Measurements from ENCODE around the gene CRYZL1.
"Not testable (repeated sequence)": the region's sequence is repeated elsewhere in the genome, so short reads cannot be mapped to it uniquely, and the experiment has no call there.

Gene CRYZL1

DNA sequence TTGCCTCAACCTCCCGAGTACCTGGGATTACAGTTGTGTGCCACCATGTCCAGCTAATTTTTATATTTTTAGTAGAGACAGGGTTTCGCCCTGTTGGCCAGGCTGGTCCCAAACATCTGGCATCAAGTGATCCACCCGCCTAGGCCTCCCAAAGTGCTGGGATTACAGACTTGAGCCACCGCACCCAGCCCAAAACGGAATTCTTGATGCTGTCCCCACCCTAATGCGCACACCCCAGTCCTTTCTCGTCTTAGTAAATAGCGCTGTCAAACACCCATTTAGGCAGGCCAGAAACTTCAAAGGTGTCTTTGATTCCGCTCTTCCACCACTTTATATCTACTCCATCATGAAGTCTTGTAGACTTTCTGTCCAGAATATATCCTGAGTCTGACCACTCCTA, 35.9 kb upstream of the CRYZL1 start:
- H3K9me3 ChIP-seq: no peaks in the 10 kb centered on the region
- no peak overlapping the region for H3K27ac ChIP-seq
- TF ChIP-seq, protein P1, sequence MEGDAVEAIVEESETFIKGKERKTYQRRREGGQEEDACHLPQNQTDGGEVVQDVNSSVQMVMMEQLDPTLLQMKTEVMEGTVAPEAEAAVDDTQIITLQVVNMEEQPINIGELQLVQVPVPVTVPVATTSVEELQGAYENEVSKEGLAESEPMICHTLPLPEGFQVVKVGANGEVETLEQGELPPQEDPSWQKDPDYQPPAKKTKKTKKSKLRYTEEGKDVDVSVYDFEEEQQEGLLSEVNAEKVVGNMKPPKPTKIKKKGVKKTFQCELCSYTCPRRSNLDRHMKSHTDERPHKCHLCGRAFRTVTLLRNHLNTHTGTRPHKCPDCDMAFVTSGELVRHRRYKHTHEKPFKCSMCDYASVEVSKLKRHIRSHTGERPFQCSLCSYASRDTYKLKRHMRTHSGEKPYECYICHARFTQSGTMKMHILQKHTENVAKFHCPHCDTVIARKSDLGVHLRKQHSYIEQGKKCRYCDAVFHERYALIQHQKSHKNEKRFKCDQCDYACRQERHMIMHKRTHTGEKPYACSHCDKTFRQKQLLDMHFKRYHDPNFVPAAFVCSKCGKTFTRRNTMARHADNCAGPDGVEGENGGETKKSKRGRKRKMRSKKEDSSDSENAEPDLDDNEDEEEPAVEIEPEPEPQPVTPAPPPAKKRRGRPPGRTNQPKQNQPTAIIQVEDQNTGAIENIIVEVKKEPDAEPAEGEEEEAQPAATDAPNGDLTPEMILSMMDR (IDR thresholded peaks at IDR 0.05): no peak
- H3K4me3 ChIP-seq (ENCODE audit: low read depth in 1 of 2, low read length in 1 of 2): no peak overlapping the region
- no peaks in the 10 kb centered on the region for H3K36me3 ChIP-seq
- H3K4me1 ChIP-seq (ENCODE audit: control insufficient read depth in 1 of 2, insufficient read depth in 1 of 2, low read depth in 1 of 2, low read length in 1 of 2): no peaks in the 10 kb centered on the region
- no peaks in the 10 kb centered on the region for H3K27me3 ChIP-seq

DNA sequence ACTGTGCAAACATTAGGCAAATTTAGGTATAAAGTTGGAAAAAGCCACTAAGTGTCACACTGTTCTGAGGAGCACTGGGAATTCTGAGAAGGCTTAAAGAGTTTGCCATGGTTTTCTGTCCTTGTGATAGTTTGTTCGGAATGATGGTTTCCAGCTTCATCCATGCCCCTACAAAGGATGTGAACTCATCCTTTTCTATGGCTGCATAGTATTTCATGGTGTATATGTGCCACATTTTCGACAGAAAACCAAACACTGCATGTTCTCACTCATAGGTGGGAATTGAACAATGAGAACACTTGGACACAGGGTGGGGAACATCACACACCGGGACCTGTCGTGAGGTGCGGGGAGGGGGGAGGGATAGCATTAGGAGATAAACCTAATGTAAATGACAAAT, 35.1 kb upstream of the CRYZL1 start:
- H3K9me3 ChIP-seq: not testable (repeated sequence)

DNA sequence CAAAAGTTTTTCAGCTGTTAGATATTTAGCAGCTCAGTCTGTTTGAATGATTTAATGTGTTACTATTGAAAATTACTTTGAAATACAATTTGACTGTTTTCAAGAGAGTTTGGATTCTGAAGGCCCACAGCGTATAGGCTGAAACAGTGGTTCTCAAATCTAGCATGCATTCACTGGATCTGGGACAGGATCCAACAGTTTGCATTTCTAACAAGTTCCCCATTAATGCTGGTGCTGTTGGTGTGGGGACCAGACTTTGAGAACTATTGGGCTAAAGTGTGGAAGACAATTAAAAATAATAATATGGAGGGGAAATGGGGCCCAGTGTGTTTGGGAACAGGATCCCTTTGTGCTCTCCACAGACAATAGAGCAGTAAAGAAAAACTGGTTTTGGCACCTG, 32.7 kb upstream of the CRYZL1 start:
- Histone ChIP-seq H3K9me3 (no peaks in the 10 kb centered on the region), H3K4me1 (ENCODE audit: control insufficient read depth in 1 of 2, insufficient read depth in 1 of 2, low read depth in 1 of 2, low read length in 1 of 2) (no peaks in the 10 kb centered on the region), H3K4me3 (ENCODE audit: low read depth in 1 of 2, low read length in 1 of 2) (no peak overlapping the region), H3K36me3 (no peaks in the 10 kb centered on the region), H3K27me3 (no peaks in the 10 kb centered on the region), H3K27ac (no peak overlapping the region)
- TF ChIP-seq, protein P1 (IDR thresholded peaks at IDR 0.05): no peak

More for the DNA sequence above, 35.1 kb upstream of the CRYZL1 start:
- not testable (repeated sequence) for H3K27ac ChIP-seq; H3K36me3 ChIP-seq; H3K4me3 ChIP-seq (ENCODE audit: low read depth in 1 of 2, low read length in 1 of 2); H3K27me3 ChIP-seq; H3K4me1 ChIP-seq (ENCODE audit: control insufficient read depth in 1 of 2, insufficient read depth in 1 of 2, low read depth in 1 of 2, low read length in 1 of 2)

DNA sequence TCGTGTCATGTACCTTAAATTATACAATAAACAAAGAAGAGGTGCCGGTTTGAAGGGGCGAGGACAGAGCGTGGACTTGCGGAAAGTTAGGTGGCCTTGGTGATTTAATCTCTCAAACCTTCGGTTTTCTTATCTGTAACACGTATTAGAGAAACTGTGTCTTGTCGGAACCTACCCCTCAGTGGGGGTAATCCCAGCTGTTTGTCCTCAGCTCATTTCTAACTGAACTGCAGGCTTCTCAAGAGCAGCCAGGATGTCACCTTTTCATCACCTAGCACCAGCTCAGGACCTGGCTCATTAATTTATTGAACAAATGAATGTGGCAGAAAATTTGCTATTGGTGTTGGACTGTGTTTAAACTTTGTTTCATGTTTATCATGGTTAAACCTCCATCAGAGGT, 31.9 kb upstream of the CRYZL1 start:
- no peaks in the 10 kb centered on the region for H3K4me1 ChIP-seq (ENCODE audit: control insufficient read depth in 1 of 2, insufficient read depth in 1 of 2, low read depth in 1 of 2, low read length in 1 of 2)
- H3K27ac ChIP-seq: no peak overlapping the region
- H3K27me3 ChIP-seq: no peaks in the 10 kb centered on the region
- H3K4me3 ChIP-seq (ENCODE audit: low read depth in 1 of 2, low read length in 1 of 2): no peak overlapping the region
- TF ChIP-seq, protein P1 (IDR thresholded peaks at IDR 0.05): no peak
- no peaks in the 10 kb centered on the region for H3K9me3 ChIP-seq
- no peaks in the 10 kb centered on the region for H3K36me3 ChIP-seq

DNA sequence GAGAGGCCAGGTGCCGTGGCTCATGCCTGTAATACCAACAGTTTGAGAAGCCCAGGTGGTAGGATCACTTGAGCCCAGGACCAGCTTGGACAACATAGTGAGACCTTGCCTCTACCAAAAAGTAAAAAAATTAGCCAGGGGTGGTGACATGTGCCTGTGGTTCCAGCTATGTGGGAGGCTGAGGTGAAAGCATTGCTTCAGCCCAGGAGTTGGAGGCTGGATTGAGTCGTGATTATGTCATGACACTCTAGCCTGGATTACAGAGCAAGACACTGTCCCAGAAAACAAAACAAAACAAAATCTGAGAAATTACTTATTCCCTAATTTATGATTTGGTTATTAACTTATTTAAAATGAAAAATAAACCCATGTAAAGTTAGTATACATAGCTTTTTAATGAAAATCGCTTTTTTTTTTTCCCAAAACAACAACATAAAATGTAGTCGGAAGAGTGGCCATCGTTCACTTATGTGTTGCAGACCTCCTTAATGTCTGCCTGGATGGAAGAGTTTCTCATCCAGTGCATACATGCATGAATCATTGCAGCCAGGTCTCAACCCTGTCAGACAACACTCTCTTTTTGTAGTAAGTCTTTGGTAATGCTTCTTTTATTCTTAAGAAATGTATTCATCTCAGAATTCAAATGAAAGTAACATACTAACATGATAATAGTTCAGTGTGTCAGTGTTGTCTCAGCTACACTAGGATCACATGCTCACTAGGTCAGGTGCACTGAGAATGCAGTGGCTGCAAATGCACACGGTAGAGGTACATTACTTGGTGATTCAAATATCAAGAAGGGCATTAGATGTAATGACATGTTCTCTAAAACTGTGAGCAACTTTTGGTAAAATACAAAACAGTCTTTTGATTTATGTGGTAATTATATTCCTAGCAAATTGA, 28.8 kb upstream of the CRYZL1 start:
- TF ChIP-seq, protein P1 (IDR thresholded peaks at IDR 0.05): no peak
- no peaks in the 10 kb centered on the region for H3K4me1 ChIP-seq (ENCODE audit: control insufficient read depth in 1 of 2, insufficient read depth in 1 of 2, low read depth in 1 of 2, low read length in 1 of 2)

DNA sequence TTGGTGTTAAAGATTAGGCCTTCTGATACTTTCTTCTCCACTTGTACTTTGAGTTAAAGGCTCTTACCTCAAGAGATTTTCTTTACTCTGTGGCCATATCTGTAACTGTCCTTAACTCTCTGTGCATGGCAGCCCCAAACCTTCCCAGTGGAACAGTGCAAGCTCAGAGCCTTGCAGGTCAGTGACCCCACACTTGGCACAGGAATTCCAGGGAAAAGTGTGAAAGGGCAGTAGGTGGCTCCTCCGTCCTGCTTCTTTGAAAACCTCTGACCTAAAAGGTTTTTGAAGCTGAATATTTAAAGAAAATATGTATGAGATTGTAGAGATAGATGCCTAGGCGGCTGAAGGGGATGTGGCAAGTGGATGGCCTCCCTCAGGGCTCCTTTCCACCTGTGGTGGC, 27.1 kb upstream of the CRYZL1 start:
- no peak overlapping the region for H3K4me3 ChIP-seq (ENCODE audit: low read depth in 1 of 2, low read length in 1 of 2)
- no peaks in the 10 kb centered on the region for H3K36me3 ChIP-seq
- no peaks in the 10 kb centered on the region for H3K27me3 ChIP-seq
- TF ChIP-seq, protein P1 (IDR thresholded peaks at IDR 0.05): no peak
- no peak overlapping the region for H3K27ac ChIP-seq
- no peaks in the 10 kb centered on the region for H3K4me1 ChIP-seq (ENCODE audit: control insufficient read depth in 1 of 2, insufficient read depth in 1 of 2, low read depth in 1 of 2, low read length in 1 of 2)
- no peaks in the 10 kb centered on the region for H3K9me3 ChIP-seq

More for the DNA sequence above, 28.8 kb upstream of the CRYZL1 start:
- H3K27ac ChIP-seq: no peak overlapping the region
- H3K36me3 ChIP-seq: no peaks in the 10 kb centered on the region
- H3K9me3 ChIP-seq: no peaks in the 10 kb centered on the region
- no peaks in the 10 kb centered on the region for H3K27me3 ChIP-seq
- no peak overlapping the region for H3K4me3 ChIP-seq (ENCODE audit: low read depth in 1 of 2, low read length in 1 of 2)
